GM12864 (cell line): ENCODE data around the gene UNC5C.

Experiments used
- DNase-seq: peaks from one replicate; pipeline ENCODE4 v3.0.0-alpha.2; 2011; ENCODE audit warnings: low read depth
- H3K4me3 ChIP-seq: 2 replicates; pipeline ENCODE4 v1.5.1; 2011; ENCODE audit warnings: mild to moderate bottlenecking, low read depth, low read length, control low read depth
- TF ChIP-seq, protein P1 (sequence below): IDR thresholded peaks from 2 replicates; pipeline ENCODE4 v1.5.1; 2011; ENCODE audit warnings: low read depth, mild to moderate bottlenecking, moderate library complexity, low read length, control low read depth, inconsistent platforms; ENCODE audit errors: missing control alignments

UNC5C gene

DNA sequence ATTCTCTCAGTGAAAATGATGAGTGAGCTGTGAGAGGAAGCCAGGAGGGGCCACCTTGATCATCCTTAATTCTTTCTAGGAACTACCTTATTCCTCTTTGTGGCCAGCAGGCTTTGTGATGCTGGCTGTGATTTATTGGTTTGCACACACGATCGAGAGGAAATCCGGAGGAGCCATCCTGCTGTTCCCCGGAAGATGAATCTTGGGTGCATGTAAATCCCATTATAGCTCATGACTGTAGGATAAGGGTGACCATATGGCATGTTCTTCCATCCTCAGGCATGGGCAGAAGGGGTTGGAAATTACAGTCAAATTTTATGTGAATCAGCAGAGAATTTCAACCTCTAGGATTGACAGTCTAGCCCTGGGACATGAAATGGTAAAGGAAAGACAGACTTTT, 254.5 kb downstream of the UNC5C start:
- H3K4me3 ChIP-seq, result no peak overlapping the region
- no peak for DNase-seq
- TF ChIP-seq, protein P1, sequence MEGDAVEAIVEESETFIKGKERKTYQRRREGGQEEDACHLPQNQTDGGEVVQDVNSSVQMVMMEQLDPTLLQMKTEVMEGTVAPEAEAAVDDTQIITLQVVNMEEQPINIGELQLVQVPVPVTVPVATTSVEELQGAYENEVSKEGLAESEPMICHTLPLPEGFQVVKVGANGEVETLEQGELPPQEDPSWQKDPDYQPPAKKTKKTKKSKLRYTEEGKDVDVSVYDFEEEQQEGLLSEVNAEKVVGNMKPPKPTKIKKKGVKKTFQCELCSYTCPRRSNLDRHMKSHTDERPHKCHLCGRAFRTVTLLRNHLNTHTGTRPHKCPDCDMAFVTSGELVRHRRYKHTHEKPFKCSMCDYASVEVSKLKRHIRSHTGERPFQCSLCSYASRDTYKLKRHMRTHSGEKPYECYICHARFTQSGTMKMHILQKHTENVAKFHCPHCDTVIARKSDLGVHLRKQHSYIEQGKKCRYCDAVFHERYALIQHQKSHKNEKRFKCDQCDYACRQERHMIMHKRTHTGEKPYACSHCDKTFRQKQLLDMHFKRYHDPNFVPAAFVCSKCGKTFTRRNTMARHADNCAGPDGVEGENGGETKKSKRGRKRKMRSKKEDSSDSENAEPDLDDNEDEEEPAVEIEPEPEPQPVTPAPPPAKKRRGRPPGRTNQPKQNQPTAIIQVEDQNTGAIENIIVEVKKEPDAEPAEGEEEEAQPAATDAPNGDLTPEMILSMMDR, result no peak

DNA sequence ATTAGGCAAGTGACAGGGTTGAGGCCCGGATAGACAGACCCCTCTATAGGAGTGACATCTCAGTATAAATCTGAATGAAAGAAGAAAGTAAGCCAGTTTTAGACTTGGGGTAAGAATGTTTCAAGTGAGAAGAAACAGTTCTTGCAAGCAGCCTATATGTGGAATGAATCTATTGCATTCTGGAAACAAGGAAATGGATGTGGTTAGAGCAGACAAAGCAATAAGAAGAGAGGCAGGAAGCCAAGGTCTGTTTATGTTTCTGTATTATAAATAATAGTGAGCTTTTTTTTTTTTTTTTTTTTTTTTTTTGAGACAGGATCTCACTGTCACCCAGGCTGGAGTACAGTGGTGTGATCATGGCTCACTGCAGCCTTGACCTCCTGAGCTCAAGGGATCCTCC, 255.8 kb downstream of the UNC5C start:
- H3K4me3 ChIP-seq, result no peak overlapping the region
- DNase-seq, result no peak
- TF ChIP-seq, protein P1, result no peak

DNA sequence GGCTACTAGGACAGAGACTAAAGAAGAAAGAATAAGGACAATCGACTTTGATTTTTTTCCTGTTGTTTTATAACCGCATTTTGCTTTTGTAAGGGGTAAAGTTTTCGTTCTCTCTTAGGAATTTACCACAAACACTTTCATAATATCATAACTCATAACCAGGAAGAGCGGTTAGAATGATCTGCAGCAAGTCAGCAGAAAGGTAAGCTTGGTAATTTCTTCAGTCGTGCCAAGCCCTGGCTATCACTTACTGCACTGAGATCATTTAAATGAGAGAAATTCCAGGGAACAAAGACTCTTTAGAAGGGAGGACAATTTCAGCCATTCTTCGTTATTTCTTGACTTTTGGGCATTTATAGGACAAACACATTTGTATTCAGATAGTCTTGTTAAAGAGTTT, 258.1 kb downstream of the UNC5C start:
- DNase-seq, result no peak
- H3K4me3 ChIP-seq, result no peak overlapping the region
- TF ChIP-seq, protein P1, result no peak

DNA sequence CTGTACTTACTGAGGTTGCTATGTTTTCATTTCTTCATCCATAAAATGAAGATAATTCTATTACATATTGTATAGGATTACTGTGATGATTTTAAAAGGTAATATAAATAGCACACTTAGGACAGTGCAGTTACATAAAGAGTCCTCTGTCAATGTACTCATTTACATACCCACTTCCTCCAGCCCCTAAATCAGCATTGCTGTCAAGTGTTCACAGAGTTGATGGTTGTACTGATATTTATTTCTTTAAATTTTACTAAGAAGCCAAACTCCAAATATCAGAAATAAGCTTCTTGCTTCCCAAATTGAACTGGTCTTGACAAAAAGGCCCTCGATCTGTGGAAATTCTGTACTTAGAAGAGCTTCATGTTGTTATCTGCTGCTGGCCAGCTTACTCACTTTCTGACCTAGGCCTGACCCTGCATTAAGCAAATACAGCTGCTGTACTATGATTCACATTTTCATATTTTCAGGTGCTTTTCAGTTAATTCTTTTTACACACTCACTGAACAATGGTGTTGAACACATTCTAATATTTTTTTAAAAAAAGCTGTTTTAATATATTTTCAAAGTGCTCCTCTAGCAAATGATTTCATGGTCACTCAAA, 259.6 kb downstream of the UNC5C start:
- H3K4me3 ChIP-seq, result no peak overlapping the region
- TF ChIP-seq, protein P1, result no peak
- no peak for DNase-seq

DNA sequence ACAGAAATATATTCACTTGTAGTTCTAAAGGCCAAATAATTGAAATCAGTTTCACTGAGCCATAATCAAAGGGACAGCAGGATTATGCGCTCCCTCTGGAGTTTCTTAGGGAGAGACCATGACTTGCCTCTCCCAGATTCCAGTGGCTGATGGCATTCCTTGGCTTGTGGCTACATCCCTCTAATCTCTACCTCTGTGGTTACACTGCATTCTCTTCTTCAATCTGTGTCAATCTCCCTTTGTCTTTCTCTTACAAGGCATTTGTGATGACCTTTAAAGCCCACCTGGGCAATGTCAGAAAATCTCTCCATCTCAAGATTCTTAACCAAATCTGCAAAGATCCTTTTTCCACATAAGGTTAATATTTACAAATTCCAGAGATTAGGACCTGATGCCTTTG, 260.2 kb downstream of the UNC5C start:
- H3K4me3 ChIP-seq, result no peak overlapping the region
- no peak for DNase-seq
- TF ChIP-seq, protein P1, result no peak

DNA sequence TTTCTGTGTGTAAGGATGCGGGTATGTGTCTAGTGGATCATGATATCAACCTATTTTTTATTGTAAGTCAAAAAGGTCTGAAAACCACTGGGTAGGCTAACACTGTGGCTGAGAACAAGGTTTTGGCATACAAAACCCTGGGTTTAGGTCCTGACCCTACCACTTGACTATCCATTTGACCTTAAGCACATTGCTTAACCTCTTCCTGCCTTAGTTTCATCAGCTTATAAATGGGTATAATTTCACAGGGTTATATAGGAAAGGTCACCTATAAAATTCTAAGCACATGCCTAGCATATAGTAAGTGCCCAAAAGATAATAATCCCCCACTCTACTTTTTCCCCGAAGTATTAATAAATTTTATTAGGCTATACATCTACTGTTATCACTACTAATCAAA, 263.0 kb downstream of the UNC5C start:
- H3K4me3 ChIP-seq, result no peak overlapping the region
- no peak for DNase-seq
- TF ChIP-seq, protein P1, result no peak

DNA sequence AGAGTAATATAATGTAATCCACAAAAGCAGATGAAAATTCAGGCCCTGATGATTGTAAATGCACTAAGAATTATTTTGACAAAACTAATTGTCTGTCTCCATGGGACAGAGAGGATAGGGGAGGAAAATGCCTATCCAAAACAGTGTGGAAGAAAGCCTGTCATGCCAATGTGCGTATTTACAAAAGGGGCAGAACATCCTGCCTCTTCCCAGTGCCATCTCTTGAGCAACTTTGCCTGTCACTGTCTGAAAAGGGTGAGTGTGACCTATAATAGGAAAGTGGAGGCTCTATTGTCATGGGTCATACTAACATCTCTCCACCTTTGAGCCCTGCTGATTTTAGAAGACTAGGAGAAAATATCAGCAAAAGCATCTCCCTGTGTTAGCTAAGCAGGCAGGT, 264.1 kb downstream of the UNC5C start:
- DNase-seq, result no peak
- TF ChIP-seq, protein P1, result no peak

More for the DNA sequence above, 264.1 kb downstream of the UNC5C start:
- H3K4me3 ChIP-seq, result no peak overlapping the region
